ENCODE results near the gene TGFBR1.

TGFBR1 gene

DNA sequence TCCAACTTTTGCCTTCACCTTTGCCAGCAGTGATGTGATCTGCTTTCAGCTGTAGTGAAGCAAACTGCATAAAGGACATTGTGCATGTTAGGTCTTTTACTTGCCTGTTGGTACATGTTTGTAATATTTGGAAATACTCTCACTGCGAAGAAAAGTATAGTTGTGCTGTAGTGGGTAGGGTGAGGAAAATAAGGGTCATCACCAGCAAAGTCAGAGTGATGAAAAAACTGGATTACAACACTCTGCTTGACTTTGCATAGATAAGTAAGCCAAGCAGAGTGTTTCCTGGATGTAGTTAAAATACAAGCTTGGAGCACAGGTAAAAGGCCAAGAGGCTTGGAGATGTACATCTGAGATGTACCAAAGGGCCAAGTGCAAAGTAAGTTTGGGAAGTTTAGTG, 16.7 kb downstream of the TGFBR1 start:
- H3K4me3 ChIP-seq (ENCODE audit: low read depth, low read length) = no peak overlapping the region
- no peak for TF ChIP-seq CTCF (IDR thresholded peaks at IDR 0.05; ENCODE audit: control insufficient read depth, extremely low read depth, insufficient read depth)
- no peak for DNase-seq (ENCODE audit: low read depth)

DNA sequence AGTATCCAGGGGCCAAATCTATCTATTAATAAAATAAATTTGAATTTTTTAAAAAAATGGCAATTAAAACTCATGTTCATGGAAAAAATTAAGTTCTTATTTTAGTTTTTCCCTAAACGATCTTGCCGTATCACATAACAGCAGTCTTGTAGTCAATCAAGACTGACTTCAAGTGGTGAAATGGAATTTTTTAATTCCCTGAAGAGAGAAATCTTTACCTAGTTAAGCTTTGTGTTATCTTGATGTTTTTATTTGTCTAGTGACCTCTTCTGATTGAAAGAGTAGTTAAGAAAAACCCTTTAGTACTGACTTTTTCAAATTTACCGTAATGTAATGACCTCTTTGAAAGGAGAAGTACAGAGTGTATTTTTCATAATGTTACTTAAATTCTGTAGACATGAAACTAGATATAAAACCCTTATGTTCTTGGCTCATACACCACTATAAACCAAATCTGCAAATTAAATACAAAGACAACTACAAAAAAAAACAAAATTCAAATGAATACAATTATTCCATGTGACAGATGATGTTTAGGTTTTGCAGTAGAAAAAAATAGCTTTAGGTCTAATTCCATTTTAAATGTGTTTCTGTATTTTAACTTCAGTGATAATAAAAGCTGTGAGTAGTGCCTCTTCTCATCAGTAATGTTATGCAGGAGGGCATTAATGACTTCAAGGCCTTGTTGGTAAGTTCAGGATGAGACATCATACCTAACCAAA, 19.8 kb downstream of the TGFBR1 start:
- no peak overlapping the region for H3K4me3 ChIP-seq (ENCODE audit: low read depth, low read length)
- no peak for TF ChIP-seq CTCF (IDR thresholded peaks at IDR 0.05; ENCODE audit: control insufficient read depth, extremely low read depth, insufficient read depth)
- no peak for DNase-seq (ENCODE audit: low read depth)

GRCh38 chr9:99125446-99125845, 20.5 kb downstream of the TGFBR1 start:
- no peak overlapping the region for H3K4me3 ChIP-seq (ENCODE audit: low read depth, low read length)
- no peak for DNase-seq (ENCODE audit: low read depth)
- no peak for TF ChIP-seq CTCF (IDR thresholded peaks at IDR 0.05; ENCODE audit: control insufficient read depth, extremely low read depth, insufficient read depth)

DNA sequence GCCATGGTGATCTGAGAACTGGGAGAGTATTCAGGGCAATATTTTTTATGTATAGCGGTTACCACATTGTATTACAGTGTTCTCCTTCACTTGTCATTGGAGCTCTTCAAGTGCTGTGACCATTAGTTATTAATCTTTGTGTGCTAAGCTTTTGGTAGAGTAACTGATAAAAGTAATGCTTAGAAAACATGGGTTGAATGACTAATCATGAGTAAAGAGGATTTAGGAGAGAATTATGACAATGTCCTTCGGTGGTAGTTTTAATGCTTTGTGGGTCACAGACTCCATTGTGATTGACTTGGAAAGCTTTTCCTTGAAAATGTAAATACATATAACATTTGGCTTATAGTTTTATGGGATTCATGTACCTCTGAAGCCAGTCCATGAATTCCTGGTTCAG, 21.4 kb downstream of the TGFBR1 start:
- no peak overlapping the region for H3K4me3 ChIP-seq (ENCODE audit: low read depth, low read length)
- DNase-seq (ENCODE audit: low read depth) = no peak
- no peak for TF ChIP-seq CTCF (IDR thresholded peaks at IDR 0.05; ENCODE audit: control insufficient read depth, extremely low read depth, insufficient read depth)

DNA sequence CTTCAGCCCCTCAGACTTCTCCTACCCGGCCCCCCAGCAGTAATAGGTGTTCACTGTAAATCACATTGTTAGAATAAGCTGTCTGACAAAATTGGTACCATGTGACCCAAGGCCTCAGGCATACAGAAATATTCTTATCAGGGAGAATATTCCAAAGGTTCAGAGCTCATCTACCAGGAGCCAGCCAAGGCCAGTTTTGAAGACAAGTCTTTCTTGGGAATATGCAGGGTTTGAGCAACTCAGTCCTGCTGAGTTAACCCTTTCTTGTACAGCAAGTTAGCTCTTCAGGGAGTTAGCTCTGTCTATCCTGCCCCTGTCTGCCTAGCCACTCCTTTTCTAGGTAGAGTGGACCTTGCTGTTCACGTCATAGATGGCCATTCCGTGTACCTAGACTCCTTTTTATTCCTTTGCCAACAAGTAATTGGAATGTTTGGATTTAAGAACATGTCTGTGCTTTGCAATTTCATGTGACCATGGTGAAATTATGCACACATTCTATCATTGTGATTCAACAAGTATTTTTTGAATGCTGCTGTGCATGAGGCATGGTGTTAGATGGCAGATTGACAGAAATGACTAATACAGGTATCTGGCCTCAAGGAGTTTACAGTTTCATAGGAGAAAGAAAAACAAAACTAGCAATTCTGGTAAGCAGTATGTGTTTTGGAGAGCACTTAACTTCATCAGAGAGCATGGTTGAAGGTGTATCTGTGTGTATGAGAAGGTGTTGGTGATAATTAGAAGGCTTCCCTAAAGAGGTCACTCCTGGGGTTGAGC, 22.6 kb downstream of the TGFBR1 start:
- H3K4me3 ChIP-seq (ENCODE audit: low read depth, low read length) = no peak overlapping the region
- DNase-seq (ENCODE audit: low read depth) = no peak
- TF ChIP-seq CTCF (IDR thresholded peaks at IDR 0.05; ENCODE audit: control insufficient read depth, extremely low read depth, insufficient read depth) = no peak

- TF ChIP-seq CTCF (IDR thresholded peaks at IDR 0.05; ENCODE audit: control insufficient read depth, extremely low read depth, insufficient read depth) = no peak
- no peak overlapping the region for H3K4me3 ChIP-seq (ENCODE audit: low read depth, low read length)
- no peak for DNase-seq (ENCODE audit: low read depth)
These were observed 23.2 kb downstream of the TGFBR1 start for GRCh38 chr9:99128133-99128406.

GRCh38 chr9:99129091-99129490, 24.2 kb downstream of the TGFBR1 start:
- DNase-seq (ENCODE audit: low read depth) = no peak
- TF ChIP-seq CTCF (IDR thresholded peaks at IDR 0.05; ENCODE audit: control insufficient read depth, extremely low read depth, insufficient read depth) = no peak
- no peak overlapping the region for H3K4me3 ChIP-seq (ENCODE audit: low read depth, low read length)
